GM12864 (cell line): ENCODE data around the gene PPRC1.

ENCODE experiments used
- DNase-seq: peaks from one replicate; pipeline ENCODE4 v3.0.0-alpha.2; 2011; ENCODE audit warnings: low read depth
- H3K4me3 ChIP-seq: 2 replicates; pipeline ENCODE4 v1.5.1; 2011; ENCODE audit warnings: mild to moderate bottlenecking, low read depth, low read length, control low read depth
- TF ChIP-seq, protein P1 (sequence below): IDR thresholded peaks from 2 replicates; pipeline ENCODE4 v1.5.1; 2011; ENCODE audit warnings: low read depth, mild to moderate bottlenecking, moderate library complexity, low read length, control low read depth, inconsistent platforms; ENCODE audit errors: missing control alignments

Gene PPRC1

DNA sequence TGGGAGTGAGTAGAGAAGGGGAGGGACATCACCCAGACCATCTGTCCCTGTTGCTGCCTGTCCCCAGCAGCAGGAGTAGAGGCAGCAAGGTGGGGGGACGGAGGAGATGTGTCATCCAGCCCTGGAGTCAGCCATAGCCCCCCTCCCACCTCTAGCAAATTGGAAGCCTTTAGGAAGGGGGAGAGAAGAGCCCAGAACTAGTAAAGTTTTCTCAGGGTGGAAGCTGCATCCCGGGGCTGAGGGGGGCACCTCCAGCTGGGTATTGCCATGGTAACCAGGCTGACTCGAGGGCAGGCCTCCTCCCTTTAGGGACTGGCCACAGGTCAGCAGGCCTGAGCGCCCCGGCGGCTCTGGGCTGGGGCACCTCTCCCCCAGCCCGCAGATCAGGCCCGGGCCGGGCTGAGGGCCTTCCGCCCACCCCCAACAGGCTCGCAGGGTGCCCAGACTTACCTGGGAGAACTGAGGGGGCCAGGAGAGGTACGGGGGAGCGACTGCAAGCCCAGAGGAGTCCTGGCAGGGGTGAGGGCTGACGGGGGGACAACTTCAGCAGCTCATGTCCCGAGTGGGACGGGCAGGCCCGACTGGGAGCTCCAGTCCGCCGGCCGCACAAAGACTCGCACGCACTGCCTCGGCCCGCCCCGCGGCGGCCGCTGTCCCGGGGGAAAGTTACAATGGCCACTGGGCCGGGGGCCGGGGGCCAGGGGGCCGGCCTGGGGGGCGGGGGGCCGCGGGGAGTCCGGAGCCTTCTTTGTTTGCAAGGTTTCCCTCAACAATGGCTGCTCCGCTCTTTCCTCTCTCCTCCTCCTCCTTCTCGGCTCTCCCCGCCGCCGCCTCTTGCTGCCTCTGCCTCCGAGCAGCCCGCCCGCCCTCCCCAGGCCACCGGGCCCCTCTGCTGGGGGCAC, 18.6 kb upstream of the PPRC1 start:
- no peak for DNase-seq
- TF ChIP-seq, protein P1, sequence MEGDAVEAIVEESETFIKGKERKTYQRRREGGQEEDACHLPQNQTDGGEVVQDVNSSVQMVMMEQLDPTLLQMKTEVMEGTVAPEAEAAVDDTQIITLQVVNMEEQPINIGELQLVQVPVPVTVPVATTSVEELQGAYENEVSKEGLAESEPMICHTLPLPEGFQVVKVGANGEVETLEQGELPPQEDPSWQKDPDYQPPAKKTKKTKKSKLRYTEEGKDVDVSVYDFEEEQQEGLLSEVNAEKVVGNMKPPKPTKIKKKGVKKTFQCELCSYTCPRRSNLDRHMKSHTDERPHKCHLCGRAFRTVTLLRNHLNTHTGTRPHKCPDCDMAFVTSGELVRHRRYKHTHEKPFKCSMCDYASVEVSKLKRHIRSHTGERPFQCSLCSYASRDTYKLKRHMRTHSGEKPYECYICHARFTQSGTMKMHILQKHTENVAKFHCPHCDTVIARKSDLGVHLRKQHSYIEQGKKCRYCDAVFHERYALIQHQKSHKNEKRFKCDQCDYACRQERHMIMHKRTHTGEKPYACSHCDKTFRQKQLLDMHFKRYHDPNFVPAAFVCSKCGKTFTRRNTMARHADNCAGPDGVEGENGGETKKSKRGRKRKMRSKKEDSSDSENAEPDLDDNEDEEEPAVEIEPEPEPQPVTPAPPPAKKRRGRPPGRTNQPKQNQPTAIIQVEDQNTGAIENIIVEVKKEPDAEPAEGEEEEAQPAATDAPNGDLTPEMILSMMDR: no peak
- peak overlapping the region; percentile 82 for H3K4me3 ChIP-seq

DNA sequence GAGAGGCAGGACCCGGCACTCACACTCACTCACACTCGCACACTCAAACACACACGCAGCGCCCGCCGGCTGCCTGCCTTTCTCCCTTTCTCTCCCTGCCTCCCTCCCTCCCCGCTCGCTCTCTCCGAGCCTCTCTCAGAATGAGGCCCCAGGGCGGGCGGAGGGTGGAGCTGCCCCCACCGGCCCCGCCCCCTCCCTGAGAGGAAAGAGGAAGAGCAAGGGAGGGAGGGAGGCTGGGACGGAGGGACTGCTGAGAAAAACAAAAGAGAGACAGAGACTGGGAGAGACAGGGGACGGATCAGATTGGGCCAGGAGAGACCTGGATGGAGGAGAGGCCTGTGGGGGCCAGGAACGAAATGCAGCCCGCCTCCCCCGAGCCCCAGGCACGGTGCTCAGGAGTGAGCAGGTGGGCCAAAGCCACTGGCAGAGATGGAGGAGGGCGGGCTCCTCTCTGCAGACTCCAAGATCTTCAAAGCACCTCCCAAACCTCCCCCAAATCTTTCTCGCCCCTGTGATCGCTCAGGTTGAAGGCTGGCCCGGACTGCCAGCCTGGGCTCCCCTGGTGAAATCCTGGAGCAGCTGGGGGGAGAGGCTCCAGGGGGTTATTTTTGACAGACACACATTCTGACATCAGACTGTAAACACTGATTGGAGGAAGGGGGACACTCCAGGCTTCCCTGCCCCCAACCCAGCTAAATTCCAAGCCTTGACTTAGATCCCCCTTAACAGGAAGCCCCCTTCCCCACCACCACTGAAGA, 17.8 kb upstream of the PPRC1 start:
- no peak for DNase-seq
- peak overlapping the region; percentile 82 for H3K4me3 ChIP-seq
- TF ChIP-seq, protein P1: no peak

DNA sequence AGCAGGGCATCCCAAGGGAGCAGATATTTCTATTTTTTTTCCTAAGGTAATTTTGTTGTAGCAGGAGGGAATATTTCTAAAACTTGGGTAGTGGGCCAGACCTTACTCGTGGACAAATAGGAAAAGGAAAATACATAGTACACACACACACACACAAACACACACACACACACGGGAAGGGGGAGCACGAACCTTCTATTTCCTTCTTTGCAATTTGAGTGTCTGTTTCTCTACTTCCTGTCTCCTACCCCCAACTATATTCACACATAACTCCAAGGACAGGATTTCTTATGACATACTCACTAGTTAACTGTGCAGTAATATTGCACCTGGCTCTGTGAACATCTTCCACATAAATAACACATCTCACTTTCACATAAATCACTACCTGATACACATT, 17.1 kb upstream of the PPRC1 start:
- DNase-seq: no peak
- TF ChIP-seq, protein P1: no peak
- H3K4me3 ChIP-seq: no peak overlapping the region

DNA sequence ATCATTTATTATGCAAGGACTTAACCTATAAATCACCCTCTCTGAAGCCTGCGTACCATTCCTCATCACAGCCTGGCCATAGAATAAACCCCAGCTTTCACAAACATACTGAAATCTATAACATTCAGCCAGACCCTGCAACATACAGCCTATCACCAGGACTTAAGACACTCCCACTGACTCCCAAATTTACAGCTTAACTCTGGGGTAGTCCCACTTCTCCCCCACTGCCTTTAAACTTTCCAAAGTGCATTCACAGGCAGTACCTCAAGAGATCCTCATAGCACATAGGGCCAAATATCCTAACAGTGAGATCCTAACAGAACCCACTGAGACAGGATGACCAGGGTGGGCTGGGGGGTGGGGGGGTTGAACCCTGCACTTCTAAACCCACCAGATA, 16.2 kb upstream of the PPRC1 start:
- no peak for DNase-seq
- H3K4me3 ChIP-seq: no peak overlapping the region
- TF ChIP-seq, protein P1: no peak

DNA sequence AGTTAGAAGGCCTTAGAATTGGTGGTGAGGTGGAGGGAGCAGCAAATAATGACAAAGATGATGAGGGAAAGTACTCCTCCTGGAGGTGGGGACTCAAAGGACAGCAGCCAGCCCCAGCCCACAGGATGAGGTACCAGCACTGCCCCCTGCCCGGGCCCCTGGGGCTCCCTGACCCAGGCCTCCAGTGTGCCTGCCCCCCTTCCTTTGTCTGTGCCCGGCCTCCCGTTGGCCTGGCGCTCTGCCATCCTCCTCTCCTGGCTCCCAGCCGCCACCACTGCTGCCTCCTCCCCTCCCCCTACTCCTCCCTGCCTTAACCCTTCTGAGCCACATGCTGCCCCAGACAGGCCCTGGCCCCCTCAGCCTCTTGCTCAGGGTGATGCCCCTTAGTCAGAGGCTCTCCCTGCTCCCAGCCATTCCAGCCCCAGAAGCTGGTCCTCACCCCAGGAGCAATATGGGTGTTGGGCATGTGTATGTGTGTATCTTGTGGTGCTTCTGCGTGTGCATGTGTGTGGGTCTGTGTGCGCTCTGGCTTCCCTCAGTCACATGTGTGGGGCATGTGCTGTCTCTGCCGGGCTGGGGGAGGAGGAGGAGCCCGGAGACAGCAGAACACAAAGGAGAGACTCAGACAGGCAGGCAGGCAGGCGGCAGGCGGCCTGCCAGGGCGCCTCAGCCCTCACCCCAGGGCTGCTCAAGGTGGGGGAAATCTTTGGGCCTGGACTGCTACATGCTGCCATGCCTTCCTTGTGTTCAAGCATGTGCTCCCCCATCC, 15.3 kb upstream of the PPRC1 start:
- H3K4me3 ChIP-seq: no peak overlapping the region
- no peak for DNase-seq
- TF ChIP-seq, protein P1: no peak

DNA sequence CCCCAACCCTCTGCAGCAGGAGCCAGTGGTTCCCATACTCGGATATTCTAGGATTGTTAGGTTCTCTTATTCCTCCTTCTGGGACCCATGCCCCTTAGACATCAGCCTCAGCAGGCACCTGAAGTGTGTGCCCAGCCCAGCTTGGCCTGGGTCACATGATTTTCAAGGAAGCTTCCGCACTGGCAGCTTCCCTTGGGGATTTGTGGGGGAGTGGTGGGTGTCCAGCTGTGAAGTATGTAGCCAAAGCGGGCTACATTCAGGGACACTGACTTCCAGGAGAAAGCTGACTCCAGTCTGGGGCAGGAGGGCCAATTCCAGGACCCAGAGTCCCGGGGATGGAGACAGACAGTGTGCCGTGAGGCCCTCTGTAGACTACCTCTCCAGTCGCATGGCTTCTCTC, 14.0 kb upstream of the PPRC1 start:
- no peak for DNase-seq
- TF ChIP-seq, protein P1: no peak

More for the DNA sequence above, 14.0 kb upstream of the PPRC1 start:
- H3K4me3 ChIP-seq: peak overlapping the region; percentile 86
